ENCODE data around the gene CHD3. TPM values are rescaled to one million over a fixed set of nuclear protein-coding genes. Genes with fewer than 3 reads are reported as not detected.
A peak's percentile ranks its signal among the peaks of the same experiment; 100 is the strongest.

The CHD3 gene
- total RNA-seq, 1 donor from 2014 or later, result 12.8 TPM

DNA sequence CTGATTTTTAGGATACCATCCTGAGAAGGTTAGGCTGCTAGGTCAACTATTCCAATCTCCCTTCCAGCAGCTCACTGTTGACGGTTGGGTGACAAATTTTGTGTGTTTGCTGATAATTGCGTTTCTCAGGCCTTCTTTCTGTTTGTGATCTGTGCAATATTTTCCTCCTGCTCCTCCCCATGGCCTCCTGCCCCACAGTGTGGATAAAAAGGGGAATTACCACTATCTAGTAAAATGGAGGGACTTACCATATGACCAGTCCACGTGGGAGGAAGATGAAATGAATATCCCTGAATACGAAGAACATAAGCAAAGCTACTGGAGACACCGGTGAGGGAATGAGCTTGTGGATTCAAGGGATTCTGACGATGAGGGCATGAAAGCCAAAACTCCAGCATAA lies 9.2 kb downstream of the CHD3 start:
- Histone ChIP-seq H3K9ac (no peak overlapping the region), H3K79me2 (ENCODE audit: low read depth) (no peaks in the 10 kb centered on the region), H4K20me1 (ENCODE audit: low read depth) (no peaks in the 10 kb centered on the region), H2AFZ (replicated peaks) (no peak overlapping the region), H3K4me1 (peaks cover under 1% of the 10 kb centered on the region), H3K4me3 (no peak overlapping the region), H3F3A (ENCODE audit: low read depth) (peaks cover 5% of the 10 kb centered on the region), H3K36me3 (no peaks in the 10 kb centered on the region), H3K27ac (no peak overlapping the region), H3K4me2 (no peak overlapping the region), H3K27me3 (no peaks in the 10 kb centered on the region), H3K9me3 (ENCODE audit: low read depth) (no peaks in the 10 kb centered on the region)
- peaks cover 3% of the 10 kb centered on the region for H3K27me3 Mint-ChIP-seq (ENCODE audit: insufficient read depth, low read depth)
- no peak for DNase-seq (ENCODE audit: low spot score)
- H3K4me1 Mint-ChIP-seq, result no peaks in the 10 kb centered on the region
- H3K9me3 Mint-ChIP-seq, result no peaks in the 10 kb centered on the region
- TF ChIP-seq, protein P1, sequence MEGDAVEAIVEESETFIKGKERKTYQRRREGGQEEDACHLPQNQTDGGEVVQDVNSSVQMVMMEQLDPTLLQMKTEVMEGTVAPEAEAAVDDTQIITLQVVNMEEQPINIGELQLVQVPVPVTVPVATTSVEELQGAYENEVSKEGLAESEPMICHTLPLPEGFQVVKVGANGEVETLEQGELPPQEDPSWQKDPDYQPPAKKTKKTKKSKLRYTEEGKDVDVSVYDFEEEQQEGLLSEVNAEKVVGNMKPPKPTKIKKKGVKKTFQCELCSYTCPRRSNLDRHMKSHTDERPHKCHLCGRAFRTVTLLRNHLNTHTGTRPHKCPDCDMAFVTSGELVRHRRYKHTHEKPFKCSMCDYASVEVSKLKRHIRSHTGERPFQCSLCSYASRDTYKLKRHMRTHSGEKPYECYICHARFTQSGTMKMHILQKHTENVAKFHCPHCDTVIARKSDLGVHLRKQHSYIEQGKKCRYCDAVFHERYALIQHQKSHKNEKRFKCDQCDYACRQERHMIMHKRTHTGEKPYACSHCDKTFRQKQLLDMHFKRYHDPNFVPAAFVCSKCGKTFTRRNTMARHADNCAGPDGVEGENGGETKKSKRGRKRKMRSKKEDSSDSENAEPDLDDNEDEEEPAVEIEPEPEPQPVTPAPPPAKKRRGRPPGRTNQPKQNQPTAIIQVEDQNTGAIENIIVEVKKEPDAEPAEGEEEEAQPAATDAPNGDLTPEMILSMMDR (IDR thresholded peaks at IDR 0.05), result peak; percentile 14
- TF ChIP-seq EZH2 (IDR thresholded peaks at IDR 0.05), result no peak
- H3K36me3 Mint-ChIP-seq, result peaks cover 54% of the 10 kb centered on the region
- H3K27ac Mint-ChIP-seq, result no peak overlapping the region
- no peak overlapping the region for H3K4me3 Mint-ChIP-seq

- no peak overlapping the region for H3K9ac ChIP-seq
- H3K36me3 Mint-ChIP-seq, result peaks cover 46% of the 10 kb centered on the region
Observed at GRCh38 chr17:7903154-7904103, 14.8 kb downstream of the CHD3 start.

DNA sequence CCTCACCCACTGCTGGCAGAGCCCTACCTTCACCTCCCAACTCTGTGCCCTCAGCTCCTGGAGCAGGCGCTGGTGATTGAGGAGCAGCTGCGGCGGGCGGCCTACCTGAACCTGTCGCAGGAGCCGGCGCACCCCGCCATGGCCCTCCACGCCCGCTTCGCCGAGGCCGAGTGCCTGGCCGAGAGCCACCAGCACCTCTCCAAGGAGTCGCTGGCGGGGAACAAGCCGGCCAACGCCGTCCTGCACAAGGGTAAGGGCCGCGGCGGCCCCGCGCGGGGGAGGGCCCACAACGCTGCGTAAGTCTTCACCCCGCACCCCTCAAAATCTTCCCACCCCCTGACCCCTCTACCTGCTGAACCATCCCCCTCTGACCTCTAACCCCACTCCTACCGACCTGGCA lies 20.5 kb downstream of the CHD3 start:
- Mint-ChIP-seq H3K9me3 (no peaks in the 10 kb centered on the region), H3K4me3 (no peak overlapping the region), H3K27ac (no peak overlapping the region), H3K36me3 (peaks cover 19% of the 10 kb centered on the region), H3K4me1 (peaks cover 5% of the 10 kb centered on the region), H3K27me3 (ENCODE audit: insufficient read depth, low read depth) (no peaks in the 10 kb centered on the region)
- DNase-seq (ENCODE audit: low spot score), result no peak
- H4K20me1 ChIP-seq (ENCODE audit: low read depth), result no peaks in the 10 kb centered on the region
- no peak overlapping the region for H3K9ac ChIP-seq
- TF ChIP-seq, protein P1 (IDR thresholded peaks at IDR 0.05), result no peak
- TF ChIP-seq EZH2 (IDR thresholded peaks at IDR 0.05), result no peak
- no peak for TF ChIP-seq EZH2phosphoT487 (IDR thresholded peaks at IDR 0.05)
- no peaks in the 10 kb centered on the region for H3K79me2 ChIP-seq (ENCODE audit: low read depth)
- peaks cover 3% of the 10 kb centered on the region for H3K4me1 ChIP-seq
- H3F3A ChIP-seq (ENCODE audit: low read depth), result peaks cover 3% of the 10 kb centered on the region
- no peaks in the 10 kb centered on the region for H3K36me3 ChIP-seq
- H2AFZ ChIP-seq (replicated peaks), result no peak overlapping the region
- no peaks in the 10 kb centered on the region for H3K9me3 ChIP-seq (ENCODE audit: low read depth)
- H3K27me3 ChIP-seq, result peaks cover 2% of the 10 kb centered on the region
- H3K27ac ChIP-seq, result no peak overlapping the region
- no peak overlapping the region for H3K4me3 ChIP-seq
- H3K4me2 ChIP-seq, result no peak overlapping the region

More at GRCh38 chr17:7903154-7904103, 14.8 kb downstream of the CHD3 start:
- H3K36me3 ChIP-seq, result no peaks in the 10 kb centered on the region
- H3K4me1 Mint-ChIP-seq, result peaks cover 3% of the 10 kb centered on the region
- H3F3A ChIP-seq (ENCODE audit: low read depth), result peaks cover 21% of the 10 kb centered on the region
- H3K9me3 ChIP-seq (ENCODE audit: low read depth), result no peaks in the 10 kb centered on the region
- TF ChIP-seq, protein P1 (IDR thresholded peaks at IDR 0.05), result no peak
- TF ChIP-seq EZH2phosphoT487 (IDR thresholded peaks at IDR 0.05), result no peak
- no peak for TF ChIP-seq EZH2 (IDR thresholded peaks at IDR 0.05)
- no peak overlapping the region for H3K4me3 Mint-ChIP-seq
- H3K27me3 Mint-ChIP-seq (ENCODE audit: insufficient read depth, low read depth), result no peaks in the 10 kb centered on the region
- no peaks in the 10 kb centered on the region for H4K20me1 ChIP-seq (ENCODE audit: low read depth)
- peak overlapping the region; percentile 78 for H3K27ac Mint-ChIP-seq
- H3K79me2 ChIP-seq (ENCODE audit: low read depth), result no peaks in the 10 kb centered on the region
- peak overlapping the region; percentile 66 for H3K4me2 ChIP-seq
- H3K4me3 ChIP-seq, result no peak overlapping the region
- H3K27ac ChIP-seq, result peak overlapping the region; percentile 89
- peak; percentile 52 for DNase-seq (ENCODE audit: low spot score)
- no peaks in the 10 kb centered on the region for H3K27me3 ChIP-seq
- no peaks in the 10 kb centered on the region for H3K9me3 Mint-ChIP-seq
- H2AFZ ChIP-seq (replicated peaks), result no peak overlapping the region
- H3K4me1 ChIP-seq, result peaks cover 17% of the 10 kb centered on the region
